GM12874 (cell line): ENCODE measurements around the gene SULT6B1.
A peak's percentile ranks its signal among the peaks of the same experiment; 100 is the strongest.

ENCODE experiments used
- TF ChIP-seq, protein P1 (sequence below): IDR thresholded peaks from 2 replicates; pipeline ENCODE4 v1.5.1; 2011; ENCODE audit warnings: low read depth, mild to moderate bottlenecking, control low read depth, low read length, moderate library complexity; ENCODE audit not compliant: insufficient read depth

The SULT6B1 gene

DNA sequence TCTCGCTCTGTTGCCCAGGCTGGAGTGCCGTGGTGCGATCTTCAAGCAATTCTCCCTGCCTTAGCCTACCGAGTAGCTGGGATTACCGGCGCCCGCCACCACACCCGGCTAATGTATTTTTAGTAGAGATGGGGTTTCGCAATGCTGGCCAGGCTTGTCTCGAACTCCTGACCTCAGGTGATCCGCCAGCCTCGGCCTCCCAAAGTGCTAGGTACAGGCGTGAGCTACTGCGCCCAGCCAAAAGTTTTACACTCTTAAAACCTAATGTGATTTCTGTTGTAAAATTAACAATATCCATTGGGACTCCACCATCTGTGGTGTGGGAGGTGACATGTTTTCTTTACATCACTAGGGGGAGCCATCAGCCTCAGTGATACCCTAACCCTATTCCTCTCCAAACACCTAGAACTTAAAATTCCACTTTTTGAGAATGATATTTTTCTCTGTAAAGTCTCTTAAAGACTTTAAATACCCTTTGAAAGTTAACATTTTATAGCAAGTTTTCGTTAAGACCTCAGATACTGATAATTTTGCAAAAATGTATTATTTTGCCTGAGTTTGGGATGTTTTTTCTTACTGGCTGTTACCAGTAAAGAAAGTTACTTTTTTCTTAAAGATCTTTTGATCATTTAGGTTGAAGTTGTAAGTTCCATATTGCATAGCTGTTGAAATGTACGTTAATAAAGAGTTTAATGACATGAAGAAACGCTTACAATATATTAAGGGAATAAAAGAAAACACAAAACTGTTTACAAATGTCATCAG is 20.1 kb downstream of the SULT6B1 start:
- TF ChIP-seq, protein P1, sequence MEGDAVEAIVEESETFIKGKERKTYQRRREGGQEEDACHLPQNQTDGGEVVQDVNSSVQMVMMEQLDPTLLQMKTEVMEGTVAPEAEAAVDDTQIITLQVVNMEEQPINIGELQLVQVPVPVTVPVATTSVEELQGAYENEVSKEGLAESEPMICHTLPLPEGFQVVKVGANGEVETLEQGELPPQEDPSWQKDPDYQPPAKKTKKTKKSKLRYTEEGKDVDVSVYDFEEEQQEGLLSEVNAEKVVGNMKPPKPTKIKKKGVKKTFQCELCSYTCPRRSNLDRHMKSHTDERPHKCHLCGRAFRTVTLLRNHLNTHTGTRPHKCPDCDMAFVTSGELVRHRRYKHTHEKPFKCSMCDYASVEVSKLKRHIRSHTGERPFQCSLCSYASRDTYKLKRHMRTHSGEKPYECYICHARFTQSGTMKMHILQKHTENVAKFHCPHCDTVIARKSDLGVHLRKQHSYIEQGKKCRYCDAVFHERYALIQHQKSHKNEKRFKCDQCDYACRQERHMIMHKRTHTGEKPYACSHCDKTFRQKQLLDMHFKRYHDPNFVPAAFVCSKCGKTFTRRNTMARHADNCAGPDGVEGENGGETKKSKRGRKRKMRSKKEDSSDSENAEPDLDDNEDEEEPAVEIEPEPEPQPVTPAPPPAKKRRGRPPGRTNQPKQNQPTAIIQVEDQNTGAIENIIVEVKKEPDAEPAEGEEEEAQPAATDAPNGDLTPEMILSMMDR = peak; percentile 66; the same call in 1 of the 2 replicates

DNA sequence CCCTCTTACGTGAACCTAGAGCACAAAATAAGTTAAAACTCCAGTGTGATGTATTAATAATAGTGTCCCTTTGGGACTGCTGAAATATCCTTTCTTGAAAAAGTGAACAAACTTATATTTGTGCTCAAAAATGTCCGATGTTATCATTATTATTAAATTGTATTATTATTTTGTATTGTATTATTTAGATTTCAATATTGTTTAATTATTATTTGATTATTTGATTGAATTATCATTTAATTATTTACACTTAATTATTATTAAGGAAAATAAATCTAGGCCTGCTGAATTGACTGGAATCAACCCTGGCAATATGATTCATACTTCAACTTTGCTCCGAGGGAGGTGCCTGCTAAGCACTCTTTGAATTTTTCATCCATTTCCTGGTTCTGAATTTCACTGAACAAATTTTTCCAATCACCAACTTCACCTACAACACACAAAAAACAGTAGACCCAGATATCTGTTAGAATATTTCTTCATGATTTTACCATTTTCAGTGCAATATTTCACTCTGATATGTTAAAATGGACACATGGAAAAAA is 20.8 kb downstream of the SULT6B1 start:
- TF ChIP-seq, protein P1 = no peak

DNA sequence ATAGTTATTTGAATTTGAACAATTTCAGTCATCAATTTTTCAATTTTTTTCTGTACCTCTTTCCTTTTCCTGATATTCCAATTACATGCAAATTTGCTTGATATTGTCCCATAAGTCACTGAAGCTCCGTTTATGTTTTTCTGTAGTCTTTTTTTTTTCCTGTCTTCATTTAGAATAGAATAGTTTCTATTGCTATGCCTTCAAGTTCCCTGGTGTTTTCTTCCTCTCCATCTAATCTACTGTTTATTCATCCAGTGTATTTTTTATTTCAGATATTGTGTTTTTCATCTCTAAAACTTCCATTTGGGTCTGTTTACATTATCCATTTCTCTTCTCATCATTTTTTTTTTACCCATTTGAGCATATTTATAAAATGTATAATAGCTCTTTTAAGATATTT is 23.7 kb downstream of the SULT6B1 start:
- TF ChIP-seq, protein P1 = no peak

DNA sequence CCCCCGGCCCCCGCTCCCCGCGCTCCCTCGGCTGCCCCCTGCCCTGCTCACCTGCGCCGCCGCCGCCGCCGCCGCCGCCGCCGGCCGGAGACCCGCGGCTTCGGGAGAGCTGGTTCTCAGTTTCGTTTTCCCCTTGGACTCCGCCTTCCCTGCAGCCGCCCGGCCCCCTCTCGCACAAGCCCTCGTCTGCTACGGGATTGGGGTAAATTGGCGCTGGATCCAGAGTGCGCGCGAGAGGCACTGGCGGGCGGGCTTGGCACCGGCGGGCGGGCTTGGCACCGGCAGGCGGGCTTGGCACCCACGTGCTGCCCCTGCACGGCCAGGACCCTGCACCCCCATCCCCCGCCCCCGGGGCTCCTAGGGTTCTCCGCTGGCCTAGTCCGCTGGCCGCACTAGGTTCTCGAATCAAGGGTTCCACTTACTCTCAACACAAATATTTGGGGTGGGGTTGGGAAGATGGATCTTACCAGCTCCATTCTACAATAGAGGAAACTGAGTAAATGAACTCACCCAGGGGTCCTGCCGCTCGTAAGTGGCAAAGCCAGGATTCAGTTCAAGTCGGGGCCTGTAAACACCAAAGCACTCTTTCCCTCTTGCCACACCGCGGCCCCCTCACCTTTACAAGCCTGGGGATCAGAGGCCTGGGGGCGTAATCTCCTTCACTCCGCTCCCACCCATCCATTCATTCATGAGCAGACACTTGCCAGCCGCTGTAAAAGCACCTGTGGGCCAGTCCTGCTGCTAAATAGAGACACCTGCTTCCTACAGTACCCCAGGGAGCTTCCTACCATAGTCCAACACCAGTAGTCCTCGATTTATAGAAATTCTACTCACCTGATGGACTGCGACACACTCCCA is 31.4 kb downstream of the SULT6B1 start, which contains the start of gene EIF2AK2:
Gene EIF2AK2 (minus strand): TSS at position 124 of the 858 bp plus-strand sequence. CDS start 9,174 bp downstream, outside the sequence.
- TF ChIP-seq, protein P1 = no peak

DNA sequence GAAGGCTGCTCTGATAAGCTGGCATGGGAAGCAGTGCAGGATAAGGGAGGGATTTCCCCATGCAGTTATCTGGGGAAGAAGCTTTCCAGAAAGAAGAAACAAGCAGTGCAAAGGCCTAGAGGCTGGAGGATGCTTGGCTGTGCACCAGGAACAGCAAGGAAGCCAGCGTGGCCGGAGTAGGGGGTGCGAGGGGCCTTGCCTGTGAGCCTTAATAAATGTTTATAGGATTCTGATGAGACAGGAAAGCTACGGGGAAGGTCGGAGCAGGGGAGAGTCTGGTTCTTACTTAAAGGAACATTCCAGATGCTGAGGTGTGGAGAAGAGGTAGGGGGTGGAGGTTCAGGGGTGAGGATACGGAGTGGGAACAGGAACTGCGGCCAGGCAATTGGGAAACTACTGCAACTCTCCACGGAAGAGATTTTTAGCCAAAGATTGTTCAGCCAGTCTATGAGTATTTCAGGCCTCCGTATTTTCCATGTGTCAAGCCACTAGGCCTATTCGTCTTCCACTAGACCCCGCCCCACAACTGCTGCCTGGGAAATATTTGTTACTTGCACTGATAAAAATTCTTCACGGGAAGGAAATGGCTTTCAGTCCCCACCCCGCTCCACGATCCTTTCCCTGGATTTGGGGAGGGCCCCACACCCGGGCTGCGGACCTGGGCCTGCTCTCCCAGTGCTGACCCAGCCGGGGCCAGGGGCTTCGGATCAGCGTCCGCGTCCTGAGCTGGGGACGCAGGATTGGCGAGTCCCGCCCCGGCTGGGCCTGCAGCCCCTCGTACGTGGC is 32.2 kb downstream of the SULT6B1 start:
- TF ChIP-seq, protein P1 = no peak

DNA sequence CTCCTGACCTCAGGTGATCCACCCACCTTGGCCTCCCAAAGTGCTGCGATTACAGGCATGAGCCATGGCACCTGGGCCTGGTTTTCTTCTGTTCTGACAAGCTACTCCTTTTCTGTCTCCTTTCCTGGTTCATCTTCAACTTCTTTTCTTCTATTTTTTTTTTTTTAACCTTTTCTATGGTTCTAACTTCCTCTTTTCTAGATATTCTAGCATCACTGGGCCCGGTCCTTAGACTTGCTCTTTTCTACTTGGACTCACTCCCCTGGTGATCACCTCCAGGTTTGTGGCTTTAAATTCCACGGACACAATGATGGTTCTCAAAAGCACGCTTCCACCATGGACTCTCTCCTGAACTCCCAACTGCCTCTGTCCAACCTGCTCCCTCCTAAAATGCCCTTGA is 33.7 kb downstream of the SULT6B1 start:
- TF ChIP-seq, protein P1 = no peak
